ENCODE data around the gene SPATA32. TPM values are rescaled to one million over a fixed set of nuclear protein-coding genes. Genes with fewer than 3 reads are reported as not detected.
A peak's percentile ranks its signal among the peaks of the same experiment; 100 is the strongest.

The SPATA32 gene
- total RNA-seq, 1 experiment from 2014 or later = 0.21 TPM

- DNase-seq (ENCODE audit: low spot score) = no peak
Measured at GRCh38 chr17:45229681-45230409, 32.0 kb downstream of the SPATA32 start.

- DNase-seq (ENCODE audit: low spot score) = peak; percentile 90
Measured at GRCh38 chr17:45228763-45229539, 32.9 kb downstream of the SPATA32 start.

GRCh38 chr17:45227926-45228762, 33.8 kb downstream of the SPATA32 start:
- DNase-seq (ENCODE audit: low spot score) = no peak

GRCh38 chr17:45227101-45227925, 34.6 kb downstream of the SPATA32 start:
- peak; percentile 55 for DNase-seq (ENCODE audit: low spot score)

- no peak for DNase-seq (ENCODE audit: low spot score)
Measured at GRCh38 chr17:45226576-45226975, 35.3 kb downstream of the SPATA32 start.

- no peak for DNase-seq (ENCODE audit: low spot score)
Measured at GRCh38 chr17:45225964-45226530, 35.8 kb downstream of the SPATA32 start.

- no peak for DNase-seq (ENCODE audit: low spot score)
Measured at GRCh38 chr17:45225051-45225700, 36.7 kb downstream of the SPATA32 start.

- DNase-seq (ENCODE audit: low spot score) = no peak
Measured at GRCh38 chr17:45224671-45225050, 37.2 kb downstream of the SPATA32 start.

- peak; percentile 7 for DNase-seq (ENCODE audit: low spot score)
Measured at GRCh38 chr17:45223539-45224528, 38.1 kb downstream of the SPATA32 start.

- DNase-seq (ENCODE audit: low spot score) = peak; percentile 8
Measured at GRCh38 chr17:45222996-45223538, 38.8 kb downstream of the SPATA32 start.

GRCh38 chr17:45222289-45222995, 39.5 kb downstream of the SPATA32 start:
- no peak for DNase-seq (ENCODE audit: low spot score)

- DNase-seq (ENCODE audit: low spot score) = no peak
Measured at GRCh38 chr17:45222014-45222288, 39.9 kb downstream of the SPATA32 start.

- peak; percentile 13 for DNase-seq (ENCODE audit: low spot score)
Measured at GRCh38 chr17:45221081-45222013, 40.5 kb downstream of the SPATA32 start, which contains the start of gene FMNL1. Gene FMNL1 (plus strand): TSS chr17:45221885. CDS start chr17:45222125, 240 bp downstream.

- no peak for DNase-seq (ENCODE audit: low spot score)
Measured at GRCh38 chr17:45220079-45220478, 41.8 kb downstream of the SPATA32 start.

GRCh38 chr17:45218895-45219661, 42.8 kb downstream of the SPATA32 start:
- peak; percentile 81 for DNase-seq (ENCODE audit: low spot score)
